Measurements from ENCODE around the gene TMBIM1. TPM values are rescaled to one million over a fixed set of nuclear protein-coding genes. Genes with fewer than 3 reads are reported as not detected.

TMBIM1 gene
- total RNA-seq, 1 experiment from 2014 or later: 168 TPM

GRCh38 chr2:218257390-218257981, 34.8 kb downstream of the TMBIM1 start:
- POLR2A ChIA-PET: no interaction called here
- peak; percentile 41 to 63 for DNase-seq

DNA sequence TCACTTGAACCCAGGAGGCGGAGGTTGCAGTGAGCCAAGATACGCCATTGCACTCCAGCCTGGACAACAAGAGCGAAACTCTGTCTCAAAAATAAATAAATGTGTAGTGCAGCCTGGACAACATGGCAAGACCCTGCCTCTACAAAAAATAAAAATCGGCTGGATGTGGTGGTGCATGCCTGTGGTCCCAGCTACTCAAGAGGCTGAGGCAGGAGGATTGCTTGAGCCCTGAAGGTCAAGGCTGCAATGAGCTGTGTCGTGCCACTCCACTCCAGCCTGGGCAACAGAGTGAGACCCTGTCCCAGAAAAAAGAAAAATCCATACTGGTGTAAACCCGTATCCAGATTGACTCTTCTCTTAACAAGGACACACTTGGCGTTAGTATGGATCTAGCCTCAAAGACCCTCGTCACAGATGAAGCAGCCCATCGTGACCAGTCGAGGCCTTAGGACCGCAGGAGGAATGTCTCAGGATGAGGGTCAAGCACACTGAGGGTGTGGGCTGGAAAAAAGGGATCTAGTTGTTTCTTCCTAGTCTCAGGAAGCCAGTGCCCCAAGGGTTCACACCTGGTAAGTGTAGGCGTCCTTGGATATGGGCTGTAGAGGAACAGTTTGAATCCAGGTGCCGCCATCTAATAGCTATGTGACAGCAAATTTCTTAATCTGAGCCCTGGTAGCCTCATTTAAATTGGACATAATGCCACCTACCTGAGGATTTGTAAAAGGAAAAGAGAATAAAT, 35.5 kb downstream of the TMBIM1 start:
- Mint-ChIP-seq H3K27ac (ENCODE audit: unreplicated experiment) (peak overlapping the region; percentile 80), H3K9me3 (ENCODE audit: unreplicated experiment) (no peaks in the 10 kb centered on the region), H3K36me3 (ENCODE audit: insufficient read depth, unreplicated experiment) (peaks cover 72% of the 10 kb centered on the region), H3K4me3 (ENCODE audit: unreplicated experiment) (no peak overlapping the region), H3K4me1 (ENCODE audit: low read depth, unreplicated experiment) (peaks cover 5% of the 10 kb centered on the region), H3K27me3 (ENCODE audit: insufficient read depth, unreplicated experiment) (no peaks in the 10 kb centered on the region)
- CTCF ChIA-PET: interaction anchor here (0.6 to 1.1 kb wide), 6 partner anchors 12 to 420 kb away, joined by 3 to 7 read pairs (median 4); partner anchors contain the start of genes AAMP and PNKD
- Histone ChIP-seq H3K4me3 (ENCODE audit: low read depth, low read length) (no peak overlapping the region), H3K36me3 (ENCODE audit: control insufficient read depth, insufficient read depth, low read length) (peaks cover 7% of the 10 kb centered on the region), H3K9me3 (no peaks in the 10 kb centered on the region), H3K27me3 (replicated peaks; ENCODE audit: control insufficient read depth, insufficient read depth, low read length) (no peaks in the 10 kb centered on the region), H3K4me1 (no peaks in the 10 kb centered on the region)
- POLR2A ChIA-PET: no interaction called here
- intact Hi-C loops (cut with micrococcal nuclease; ENCODE audit: unreplicated experiment): loop anchor here (1.0 kb wide), 1 partner anchor 70 kb away; no protein-coding TSS in a partner anchor
- DNase-seq: no peak
- no TSS peak for BruUV-seq (replicated peaks)
- no peak for TF ChIP-seq CTCF (IDR thresholded peaks at IDR 0.05; ENCODE audit: insufficient read depth in 1 of 2, low read depth in 1 of 2, low read length in 1 of 2, severe bottlenecking in 1 of 2, unreplicated experiment in 1 of 2)

More at GRCh38 chr2:218257390-218257981, 34.8 kb downstream of the TMBIM1 start:
- CTCF ChIA-PET: interaction anchor here (0.6 to 1.1 kb wide), 6 partner anchors 13 to 421 kb away, joined by 3 to 7 read pairs (median 4); partner anchors contain the start of genes AAMP and PNKD
- Histone ChIP-seq H3K27me3 (replicated peaks; ENCODE audit: control insufficient read depth, insufficient read depth, low read length) (no peaks in the 10 kb centered on the region), H3K9me3 (no peaks in the 10 kb centered on the region), H3K36me3 (ENCODE audit: control insufficient read depth, insufficient read depth, low read length) (peaks cover 3% of the 10 kb centered on the region; the same call in 1 of the 2 replicates), H3K4me1 (no peaks in the 10 kb centered on the region), H3K4me3 (ENCODE audit: low read depth, low read length) (no peak overlapping the region)
- peak; percentile 56 to 59 for TF ChIP-seq CTCF (IDR thresholded peaks at IDR 0.05; ENCODE audit: insufficient read depth in 1 of 2, low read depth in 1 of 2, low read length in 1 of 2, severe bottlenecking in 1 of 2, unreplicated experiment in 1 of 2)
- H3K4me3 Mint-ChIP-seq (ENCODE audit: unreplicated experiment): no peak overlapping the region
- H3K27ac Mint-ChIP-seq (ENCODE audit: unreplicated experiment): peak overlapping the region; percentile 80
- peaks cover 65% of the 10 kb centered on the region for H3K36me3 Mint-ChIP-seq (ENCODE audit: insufficient read depth, unreplicated experiment)
- H3K27me3 Mint-ChIP-seq (ENCODE audit: insufficient read depth, unreplicated experiment): no peaks in the 10 kb centered on the region
- H3K9me3 Mint-ChIP-seq (ENCODE audit: unreplicated experiment): no peaks in the 10 kb centered on the region
- BruUV-seq (replicated peaks): no TSS peak
- H3K4me1 Mint-ChIP-seq (ENCODE audit: low read depth, unreplicated experiment): peaks cover 5% of the 10 kb centered on the region
- intact Hi-C loops (cut with micrococcal nuclease; ENCODE audit: unreplicated experiment): loop anchor here (1.0 kb wide), 1 partner anchor 71 kb away; no protein-coding TSS in a partner anchor

- Histone ChIP-seq H3K4me1 (no peaks in the 10 kb centered on the region), H3K36me3 (ENCODE audit: control insufficient read depth, insufficient read depth, low read length) (peaks cover 7% of the 10 kb centered on the region), H3K4me3 (ENCODE audit: low read depth, low read length) (no peak overlapping the region), H3K27me3 (replicated peaks; ENCODE audit: control insufficient read depth, insufficient read depth, low read length) (no peaks in the 10 kb centered on the region), H3K9me3 (no peaks in the 10 kb centered on the region)
- Mint-ChIP-seq H3K4me3 (ENCODE audit: unreplicated experiment) (no peak overlapping the region), H3K4me1 (ENCODE audit: low read depth, unreplicated experiment) (no peaks in the 10 kb centered on the region), H3K27ac (ENCODE audit: unreplicated experiment) (no peak overlapping the region), H3K36me3 (ENCODE audit: insufficient read depth, unreplicated experiment) (peaks cover 84% of the 10 kb centered on the region), H3K9me3 (ENCODE audit: unreplicated experiment) (no peaks in the 10 kb centered on the region), H3K27me3 (ENCODE audit: insufficient read depth, unreplicated experiment) (no peaks in the 10 kb centered on the region)
- TF ChIP-seq CTCF (IDR thresholded peaks at IDR 0.05; ENCODE audit: insufficient read depth in 1 of 2, low read depth in 1 of 2, low read length in 1 of 2, severe bottlenecking in 1 of 2, unreplicated experiment in 1 of 2): no peak
- intact Hi-C loops (cut with micrococcal nuclease; ENCODE audit: unreplicated experiment): no loop called here
- CTCF ChIA-PET: interaction anchor here (1.0 kb wide), 1 partner anchor 25 kb away, joined by 4 read pairs; no protein-coding TSS in a partner anchor
- no TSS peak for BruUV-seq (replicated peaks)
- POLR2A ChIA-PET: no interaction called here
- DNase-seq: no peak
These were observed 36.9 kb downstream of the TMBIM1 start for GRCh38 chr2:218255446-218255845.

All from Caco-2 (cell line).